EL (cell line): Measurements from ENCODE around the gene CWH43.
"Not testable (repeated sequence)": the region's sequence is repeated elsewhere in the genome, so short reads cannot be mapped to it uniquely, and the experiment has no call there.

Experiments used
- DNase-seq: peaks from one replicate; pipeline ENCODE4 v3.0.0-alpha.2; 2016

Gene CWH43

DNA sequence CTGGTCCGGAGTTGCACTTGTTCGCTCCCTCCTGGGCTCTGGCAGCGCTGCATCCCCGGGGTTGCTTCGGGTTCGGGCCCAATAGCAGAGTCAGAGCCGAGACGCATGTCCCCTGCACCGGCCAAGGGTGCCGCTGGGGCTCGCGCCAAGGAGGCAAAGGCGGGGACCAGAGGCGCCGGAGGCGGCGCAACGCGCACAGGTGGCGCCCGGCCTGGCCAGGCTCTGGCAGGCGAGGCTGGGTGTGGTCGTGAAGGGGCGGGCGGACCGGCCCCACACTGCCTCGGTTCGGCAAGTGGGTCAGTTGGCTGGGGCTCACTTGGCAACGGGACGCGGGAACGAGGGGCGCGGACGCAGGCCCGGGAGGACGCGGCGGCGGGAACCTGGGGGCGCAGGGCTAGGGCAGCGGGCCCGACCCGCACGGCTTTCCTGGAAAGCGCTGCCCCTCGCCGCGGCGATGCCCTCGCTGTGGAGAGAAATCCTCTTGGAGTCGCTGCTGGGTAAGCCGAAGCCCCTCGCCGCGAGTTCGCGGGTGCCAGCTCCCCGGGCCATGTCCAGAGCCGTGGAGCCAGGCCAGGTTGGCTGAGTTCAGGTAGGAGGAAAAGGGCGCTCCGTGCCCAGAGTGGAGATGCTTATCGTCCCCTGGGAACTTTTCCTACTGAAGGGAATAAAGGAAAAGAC is at the start of gene CWH43:
Gene CWH43, plus strand, starts transcription at position 300 of the 678 bp plus-strand sequence. Its CDS starts 155 bp downstream, at position 455.
- no peak for DNase-seq

DNA sequence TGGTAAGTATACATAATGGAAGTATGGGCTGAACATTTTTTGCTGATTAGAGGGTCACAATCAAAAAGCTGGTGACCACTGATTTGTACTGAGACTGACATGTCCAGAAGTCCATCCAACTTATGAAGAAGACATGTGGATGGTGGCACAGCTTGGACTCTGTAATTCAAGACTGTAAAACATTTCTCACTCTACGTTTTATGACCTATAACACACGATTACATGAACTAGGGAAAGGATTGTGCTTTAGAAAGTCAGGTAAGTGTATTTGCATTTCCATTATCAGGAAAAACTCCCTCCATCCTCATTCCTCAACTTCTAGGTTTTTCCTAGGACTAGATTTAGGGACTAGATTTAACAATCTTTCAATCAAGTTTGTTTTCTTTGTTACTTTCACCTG is 49.0 kb upstream of the CWH43 start:
- no peak for DNase-seq

- DNase-seq = no peak
These were observed 47.2 kb upstream of the CWH43 start for GRCh38 chr4:48938831-48939230.

- peak; percentile 86 for DNase-seq
These were observed 46.3 kb upstream of the CWH43 start for GRCh38 chr4:48939785-48940184.

GRCh38 chr4:48943387-48943786 is 42.7 kb upstream of the CWH43 start:
- no peak for DNase-seq

DNA sequence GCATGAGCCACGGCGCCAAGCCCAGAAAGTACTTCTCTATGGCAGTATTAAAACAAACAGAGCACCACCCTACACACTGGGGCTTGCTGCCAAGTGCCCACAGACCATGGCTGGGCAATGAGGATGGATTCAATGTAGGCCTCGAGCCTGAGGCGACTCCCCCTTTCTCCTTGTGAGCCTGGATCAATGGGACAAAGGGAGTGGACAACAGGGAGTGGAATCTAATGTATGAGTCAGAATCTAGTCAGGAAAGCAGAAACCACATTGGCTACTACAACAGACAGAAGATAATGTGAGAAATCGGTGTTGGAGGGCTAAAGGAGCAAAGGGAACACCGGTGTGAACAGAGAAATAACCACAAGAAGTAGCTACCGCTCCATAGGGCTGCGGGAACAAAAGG is 41.8 kb upstream of the CWH43 start:
- peak; percentile 33 for DNase-seq

DNA sequence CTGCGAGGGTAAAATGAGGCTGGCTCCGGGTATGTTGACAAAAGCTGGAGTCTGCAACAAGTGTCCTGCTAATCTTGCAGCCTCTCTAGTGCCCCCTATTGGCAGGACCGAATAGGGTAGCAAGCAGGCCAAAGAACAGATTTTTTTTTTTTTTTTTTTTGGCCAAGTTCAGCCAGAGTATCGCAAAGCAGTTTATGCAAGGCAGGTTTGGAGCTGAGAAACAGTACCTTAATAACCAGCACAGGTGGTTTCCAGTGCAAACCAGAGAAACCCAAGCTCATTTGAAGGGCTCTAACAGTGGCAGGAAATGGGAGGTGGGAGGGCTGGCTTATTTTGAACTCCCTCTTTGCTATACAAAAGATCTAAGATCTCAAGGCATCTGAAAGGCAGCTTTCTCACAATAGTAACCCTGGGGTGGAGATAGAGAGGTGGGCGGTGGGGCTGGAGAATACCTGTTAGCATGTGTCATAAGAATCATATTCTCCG is 41.3 kb upstream of the CWH43 start:
- no peak for DNase-seq

DNA sequence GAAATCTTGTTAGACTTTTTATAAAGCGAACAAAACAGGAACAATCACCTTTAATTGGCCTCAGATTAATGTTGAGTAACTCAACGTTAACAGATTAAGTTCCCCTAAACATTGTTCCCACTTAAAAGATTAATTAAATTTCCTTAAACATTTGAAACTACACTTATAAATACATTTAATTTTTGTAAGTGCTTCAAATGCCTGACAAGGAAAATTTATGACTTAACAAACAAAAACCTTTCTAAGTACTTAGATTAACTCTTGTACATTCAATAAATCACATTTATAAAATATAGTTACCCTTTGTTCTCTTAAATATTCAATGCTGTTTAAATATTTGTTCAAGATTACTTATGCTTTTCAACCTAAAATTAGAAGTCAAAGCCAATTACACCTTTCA is 40.1 kb upstream of the CWH43 start:
- DNase-seq = no peak

DNA sequence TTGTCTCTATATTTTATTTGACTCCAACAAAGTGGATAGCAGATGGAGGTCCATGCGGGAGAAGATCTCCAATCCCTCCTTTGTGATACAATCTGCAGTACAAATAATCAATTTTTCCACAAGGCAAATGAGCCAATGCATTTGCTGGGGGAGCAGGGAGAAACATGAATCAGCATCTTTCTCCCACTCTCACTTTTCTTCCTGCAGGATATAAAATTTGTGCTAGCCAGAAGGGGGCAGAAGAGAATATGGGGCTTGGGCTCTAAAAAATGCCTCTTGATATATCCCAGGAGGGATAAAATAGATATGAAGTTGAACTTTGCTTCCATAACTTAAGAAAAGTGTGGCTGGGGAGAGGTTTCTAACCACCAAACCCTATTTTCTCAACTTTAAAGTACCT is 38.3 kb upstream of the CWH43 start:
- no peak for DNase-seq

GRCh38 chr4:48949086-48949485 is 37.0 kb upstream of the CWH43 start:
- no peak for DNase-seq

DNA sequence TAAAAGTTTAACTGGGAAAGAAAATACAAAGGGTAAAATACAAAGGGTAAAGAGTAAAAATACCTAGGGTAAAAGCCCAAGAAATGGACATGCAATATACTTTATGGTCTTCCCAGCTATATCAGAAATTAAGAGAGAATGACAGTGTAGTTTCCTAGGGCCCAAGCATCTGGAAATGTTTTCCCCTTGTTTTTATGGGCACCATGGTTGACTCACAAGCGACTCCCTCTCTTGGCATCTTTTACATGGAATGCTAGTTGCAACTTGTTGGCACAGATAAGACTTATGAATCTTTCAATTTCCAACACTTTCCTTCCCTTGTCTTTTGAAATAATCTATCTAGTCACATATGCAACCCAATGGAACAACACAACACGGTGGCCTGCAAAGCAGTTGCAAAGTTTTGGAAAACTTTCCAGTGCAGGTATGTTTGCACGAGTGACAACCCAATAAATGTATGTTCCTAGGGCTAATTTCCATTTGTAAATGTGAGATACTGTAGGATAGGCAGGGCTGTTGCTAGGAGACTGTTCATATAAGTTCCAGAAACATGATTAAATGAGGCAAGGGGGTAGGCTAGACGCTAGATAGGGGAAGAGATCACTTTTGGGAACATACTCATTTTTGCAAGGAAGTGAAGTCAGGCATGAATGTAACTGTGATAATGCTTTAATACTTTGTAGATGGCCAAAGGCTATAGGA is 36.4 kb upstream of the CWH43 start:
- peak; percentile 70 for DNase-seq

- DNase-seq = peak; percentile 47
These were observed 31.8 kb upstream of the CWH43 start for GRCh38 chr4:48954314-48954713.

- DNase-seq = not testable (repeated sequence)
These were observed 28.7 kb upstream of the CWH43 start for GRCh38 chr4:48957366-48957765.

DNA sequence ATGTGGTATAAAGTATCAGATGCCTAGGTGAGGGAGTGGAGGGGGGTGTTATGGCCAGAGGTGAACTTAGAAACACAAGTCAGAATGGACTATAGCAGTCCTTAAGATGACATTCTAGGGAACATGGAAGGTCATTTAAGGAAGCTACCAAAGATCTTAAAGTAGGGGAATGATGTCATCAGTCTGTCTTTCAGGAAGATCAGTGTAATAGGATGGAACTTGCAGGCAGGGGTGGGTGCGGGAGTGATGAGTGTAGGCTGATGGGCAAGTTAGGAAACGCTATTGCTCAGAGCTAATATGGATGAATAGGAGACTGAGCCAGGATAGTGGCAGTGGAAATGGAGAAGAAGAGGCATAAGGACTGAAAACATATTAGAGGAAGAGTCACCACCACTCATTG is 27.5 kb upstream of the CWH43 start:
- DNase-seq = no peak

GRCh38 chr4:48960988-48961635 is 25.0 kb upstream of the CWH43 start:
- DNase-seq = no peak

DNA sequence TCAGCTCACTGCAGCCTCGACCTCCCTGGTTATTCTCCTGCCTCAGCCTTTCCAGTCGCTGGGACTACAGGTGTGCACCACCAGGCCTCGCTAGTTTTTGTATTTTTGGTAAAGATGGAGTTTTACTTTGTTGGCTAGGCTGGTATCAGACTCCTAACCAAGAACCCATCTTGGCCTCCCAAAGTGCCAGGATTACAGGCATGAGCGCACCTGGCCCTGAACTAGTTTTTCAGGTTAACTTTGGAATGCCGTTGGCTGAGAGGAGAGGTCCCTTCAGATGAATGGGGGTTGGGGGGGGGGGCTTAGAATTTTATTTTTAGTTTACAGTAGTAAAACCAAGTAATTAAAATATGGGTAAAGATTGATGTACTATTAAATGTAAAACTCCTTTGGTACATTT is 23.4 kb upstream of the CWH43 start:
- DNase-seq = no peak

GRCh38 chr4:48963042-48963679 is 22.9 kb upstream of the CWH43 start:
- DNase-seq = peak; percentile 84

DNA sequence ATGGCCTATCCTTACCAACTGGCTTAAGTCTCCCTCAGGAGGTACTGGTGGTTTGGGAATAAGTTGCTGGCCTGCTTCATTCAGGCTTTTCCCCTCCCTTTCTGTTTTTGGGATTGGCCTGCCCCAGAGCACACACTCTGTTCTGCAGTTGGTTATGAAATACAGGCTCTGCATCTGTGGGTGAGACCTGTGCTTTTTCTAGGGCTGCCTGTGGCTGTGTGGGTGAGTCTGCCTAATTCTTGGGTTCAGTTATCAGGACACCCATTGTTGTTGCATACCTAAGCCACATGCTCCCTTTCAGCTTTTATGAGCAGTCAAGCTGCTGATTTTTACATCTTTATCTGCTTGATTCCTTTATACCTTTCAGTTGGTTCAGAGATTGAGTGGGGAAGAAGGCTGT is 19.0 kb upstream of the CWH43 start:
- no peak for DNase-seq

GRCh38 chr4:48967631-48968030 is 18.4 kb upstream of the CWH43 start:
- no peak for DNase-seq

GRCh38 chr4:48968814-48969213 is 17.3 kb upstream of the CWH43 start:
- DNase-seq = peak; percentile 73

DNA sequence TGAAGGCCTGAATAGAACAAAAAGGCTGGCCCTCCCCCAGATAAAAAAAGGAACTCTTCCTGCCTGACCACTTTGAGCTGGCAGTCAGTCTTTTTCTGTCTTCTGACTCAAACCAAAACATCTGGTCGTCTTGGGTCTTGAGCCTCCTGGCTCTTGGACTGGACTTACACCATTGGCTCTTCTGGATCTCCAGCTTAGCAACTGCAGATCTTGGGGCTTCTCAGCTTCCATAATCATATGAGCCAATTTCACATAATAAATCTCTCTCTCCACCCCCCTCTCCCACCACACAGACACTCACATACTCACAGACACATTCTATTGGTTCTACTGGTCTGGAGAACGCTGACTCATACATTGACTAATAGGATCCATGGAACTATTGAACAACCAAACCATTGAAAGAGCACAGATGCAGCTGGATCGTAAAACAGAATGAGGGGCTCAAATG is 15.6 kb upstream of the CWH43 start:
- peak; percentile 77 for DNase-seq

GRCh38 chr4:48974979-48975640 is 11.0 kb upstream of the CWH43 start:
- DNase-seq = no peak

GRCh38 chr4:48976041-48976440 is 10.0 kb upstream of the CWH43 start:
- DNase-seq = no peak
